Activated T-cell treated with anti-CD3 and anti-CD28 coated beads, Interleukin-2, amount 50 U/mL, for 4 hours (primary cell): Measurements from ENCODE around the gene CACNA1H. TPM values are rescaled to one million over a fixed set of nuclear protein-coding genes. Genes with fewer than 3 reads are reported as not detected.

Experiments
- ATAC-seq, 2 donors: fragments of 200-7000 bp; cut with Tn5 transposase; one replicate each; pipeline ENCODE4 v1.10.0; 2021
- DNase-seq: peaks from one replicate; pipeline ENCODE4 v3.0.0-alpha.2; 2020
- H3K27me3 Mint-ChIP-seq: one replicate; pipeline ENCODE4 v1.8.0; 2021; ENCODE audit warnings: low read depth, mixed read lengths
- H3K36me3 Mint-ChIP-seq: one replicate; pipeline ENCODE4 v1.8.0; 2022; ENCODE audit warnings: mixed read lengths; ENCODE audit not compliant: insufficient read depth
- H3K4me1 Mint-ChIP-seq: one replicate; pipeline ENCODE4 v1.8.0; 2021; ENCODE audit warnings: low read depth, mixed read lengths
- H3K4me3 Mint-ChIP-seq: one replicate; pipeline ENCODE4 v1.8.0; 2021; ENCODE audit warnings: mild to moderate bottlenecking, moderate library complexity, mixed read lengths
- H3K9me3 Mint-ChIP-seq: one replicate; pipeline ENCODE4 v1.8.0; 2021; ENCODE audit warnings: mixed read lengths
- total RNA-seq, 3 donors: library from RNA; stranded (reverse); gene quantifications; one replicate each; pipeline ENCODE4 v1.2.1, GENCODE V29; 2021

Gene CACNA1H
- total RNA-seq, 3 donors from 2014 or later = 0.34 to 0.51 (median 0.41) TPM

GRCh38 chr16:1142911-1143310 lies 10.0 kb upstream of the CACNA1H start:
- H3K9me3 Mint-ChIP-seq = peaks cover 4% of the 10 kb centered on the region
- DNase-seq (no peak), ATAC-seq (no peak)
- H3K27me3 Mint-ChIP-seq = peaks cover 3% of the 10 kb centered on the region
- H3K4me3 Mint-ChIP-seq = no peak overlapping the region
- H3K4me1 Mint-ChIP-seq = peaks cover 2% of the 10 kb centered on the region
- H3K36me3 Mint-ChIP-seq = no peaks in the 10 kb centered on the region

- H3K27me3 Mint-ChIP-seq = peaks cover 3% of the 10 kb centered on the region
- H3K9me3 Mint-ChIP-seq = peaks cover 4% of the 10 kb centered on the region
- H3K36me3 Mint-ChIP-seq = no peaks in the 10 kb centered on the region
- no peak overlapping the region for H3K4me3 Mint-ChIP-seq
- DNase-seq (no peak), ATAC-seq (no peak)
- H3K4me1 Mint-ChIP-seq = peaks cover 2% of the 10 kb centered on the region
These were observed 9.0 kb upstream of the CACNA1H start for GRCh38 chr16:1143761-1144450.

- Mint-ChIP-seq H3K36me3 (no peaks in the 10 kb centered on the region), H3K4me3 (no peak overlapping the region), H3K4me1 (peaks cover 2% of the 10 kb centered on the region), H3K27me3 (peaks cover 3% of the 10 kb centered on the region), H3K9me3 (peaks cover 4% of the 10 kb centered on the region)
- ATAC-seq (no peak), DNase-seq (no peak)
These were observed 8.2 kb upstream of the CACNA1H start for GRCh38 chr16:1144476-1145382.

GRCh38 chr16:1145383-1146100 lies 7.4 kb upstream of the CACNA1H start:
- peaks cover 3% of the 10 kb centered on the region for H3K27me3 Mint-ChIP-seq
- DNase-seq (no peak), ATAC-seq (no peak)
- no peak overlapping the region for H3K4me3 Mint-ChIP-seq
- peaks cover 2% of the 10 kb centered on the region for H3K4me1 Mint-ChIP-seq
- H3K36me3 Mint-ChIP-seq = no peaks in the 10 kb centered on the region
- H3K9me3 Mint-ChIP-seq = peaks cover 4% of the 10 kb centered on the region

- DNase-seq (no peak), ATAC-seq (no peak)
- Mint-ChIP-seq H3K4me1 (peaks cover 3% of the 10 kb centered on the region), H3K27me3 (no peaks in the 10 kb centered on the region), H3K36me3 (no peaks in the 10 kb centered on the region), H3K9me3 (peaks cover 4% of the 10 kb centered on the region), H3K4me3 (no peak overlapping the region)
These were observed 6.5 kb upstream of the CACNA1H start for GRCh38 chr16:1146409-1146808.

GRCh38 chr16:1147027-1147426 lies 5.9 kb upstream of the CACNA1H start:
- H3K9me3 Mint-ChIP-seq = peaks cover 4% of the 10 kb centered on the region
- no peak overlapping the region for H3K4me3 Mint-ChIP-seq
- ATAC-seq = no peak
- DNase-seq = no peak
- H3K27me3 Mint-ChIP-seq = no peaks in the 10 kb centered on the region
- no peaks in the 10 kb centered on the region for H3K36me3 Mint-ChIP-seq
- peaks cover 4% of the 10 kb centered on the region for H3K4me1 Mint-ChIP-seq

- no peak for ATAC-seq
These were observed 3.7 kb upstream of the CACNA1H start for GRCh38 chr16:1149101-1149636.

GRCh38 chr16:1150511-1150982 lies 2.4 kb upstream of the CACNA1H start:
- no peak for ATAC-seq
- Mint-ChIP-seq H3K4me1 (peaks cover 5% of the 10 kb centered on the region), H3K9me3 (peaks cover 4% of the 10 kb centered on the region), H3K36me3 (no peaks in the 10 kb centered on the region), H3K27me3 (peaks cover 7% of the 10 kb centered on the region), H3K4me3 (peak overlapping the region; percentile 49)
- no peak for DNase-seq

More at GRCh38 chr16:1149101-1149636, 3.7 kb upstream of the CACNA1H start:
- DNase-seq = no peak
- Mint-ChIP-seq H3K9me3 (peaks cover 4% of the 10 kb centered on the region), H3K4me1 (peaks cover 2% of the 10 kb centered on the region), H3K4me3 (no peak overlapping the region), H3K36me3 (no peaks in the 10 kb centered on the region), H3K27me3 (no peaks in the 10 kb centered on the region)

GRCh38 chr16:1151424-1152122 lies 1.3 kb upstream of the CACNA1H start:
- DNase-seq = no peak
- H3K4me1 Mint-ChIP-seq = peaks cover 5% of the 10 kb centered on the region
- no peaks in the 10 kb centered on the region for H3K36me3 Mint-ChIP-seq
- peak overlapping the region; percentile 38 for H3K4me3 Mint-ChIP-seq
- H3K27me3 Mint-ChIP-seq = peaks cover 16% of the 10 kb centered on the region
- peaks cover 4% of the 10 kb centered on the region for H3K9me3 Mint-ChIP-seq
- no peak for ATAC-seq

- Mint-ChIP-seq H3K4me3 (peak overlapping the region; percentile 61), H3K9me3 (no peaks in the 10 kb centered on the region)
These were observed 725 bp upstream of the CACNA1H start for GRCh38 chr16:1152123-1152638.

GRCh38 chr16:1153480-1154160 lies 714 bp downstream of the CACNA1H start:
- no peak for DNase-seq
- H3K4me1 Mint-ChIP-seq = peaks cover 5% of the 10 kb centered on the region
- ATAC-seq = no peak
- peaks cover 16% of the 10 kb centered on the region for H3K27me3 Mint-ChIP-seq
- no peaks in the 10 kb centered on the region for H3K36me3 Mint-ChIP-seq
- no peaks in the 10 kb centered on the region for H3K9me3 Mint-ChIP-seq
- no peak overlapping the region for H3K4me3 Mint-ChIP-seq

More at GRCh38 chr16:1152123-1152638, 725 bp upstream of the CACNA1H start:
- DNase-seq = peak; percentile 64
- Mint-ChIP-seq H3K4me1 (peaks cover 5% of the 10 kb centered on the region), H3K36me3 (no peaks in the 10 kb centered on the region), H3K27me3 (peaks cover 16% of the 10 kb centered on the region)
- ATAC-seq = peak; percentile 42 to 47

- peaks cover 5% of the 10 kb centered on the region for H3K4me1 Mint-ChIP-seq
- H3K27me3 Mint-ChIP-seq = peaks cover 16% of the 10 kb centered on the region
- peak overlapping the region; percentile 11 for H3K4me3 Mint-ChIP-seq
- no peak for DNase-seq
- H3K36me3 Mint-ChIP-seq = no peaks in the 10 kb centered on the region
- no peaks in the 10 kb centered on the region for H3K9me3 Mint-ChIP-seq
- ATAC-seq = no peak
These were observed 1.5 kb downstream of the CACNA1H start for GRCh38 chr16:1154291-1154886.
